ENCODE measurements around the gene IL13RA2.

The IL13RA2 gene, protein sequence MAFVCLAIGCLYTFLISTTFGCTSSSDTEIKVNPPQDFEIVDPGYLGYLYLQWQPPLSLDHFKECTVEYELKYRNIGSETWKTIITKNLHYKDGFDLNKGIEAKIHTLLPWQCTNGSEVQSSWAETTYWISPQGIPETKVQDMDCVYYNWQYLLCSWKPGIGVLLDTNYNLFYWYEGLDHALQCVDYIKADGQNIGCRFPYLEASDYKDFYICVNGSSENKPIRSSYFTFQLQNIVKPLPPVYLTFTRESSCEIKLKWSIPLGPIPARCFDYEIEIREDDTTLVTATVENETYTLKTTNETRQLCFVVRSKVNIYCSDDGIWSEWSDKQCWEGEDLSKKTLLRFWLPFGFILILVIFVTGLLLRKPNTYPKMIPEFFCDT

DNA sequence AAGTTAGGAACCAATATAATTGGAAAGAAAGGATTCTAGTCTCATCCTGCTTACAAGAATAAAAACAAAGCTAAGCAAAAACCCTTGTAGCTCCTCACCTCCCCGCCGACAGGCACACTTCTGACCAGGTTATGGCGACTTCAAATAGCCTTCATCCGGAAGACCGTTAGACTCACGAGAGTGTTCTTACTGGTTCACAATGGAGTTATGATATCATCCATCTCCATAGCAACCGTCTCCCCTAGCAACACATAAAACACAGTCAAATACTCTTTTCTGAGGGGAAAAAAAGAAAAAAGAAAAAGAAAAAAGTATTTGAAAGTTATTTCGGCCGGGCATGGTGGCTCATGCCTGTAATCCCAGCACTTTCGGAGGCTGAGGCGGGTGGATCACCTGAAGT, at the start of gene IL13RA2:
Gene IL13RA2, minus strand, starts transcription at position 162 of the 400 bp plus-strand sequence. CDS start 347 bp downstream, outside the sequence.
- Mint-ChIP-seq H3K36me3 (no peaks in the 10 kb centered on the region), H3K9me3 (peaks cover 14% of the 10 kb centered on the region), H3K4me1 (no peaks in the 10 kb centered on the region), H3K4me3 (no peak within 1 kb of the TSS), H3K27ac (no peak within 1 kb of the TSS)
- no peak for ATAC-seq
- DNase-seq (ENCODE audit: low spot score in 2 of 2) = no peak

DNA sequence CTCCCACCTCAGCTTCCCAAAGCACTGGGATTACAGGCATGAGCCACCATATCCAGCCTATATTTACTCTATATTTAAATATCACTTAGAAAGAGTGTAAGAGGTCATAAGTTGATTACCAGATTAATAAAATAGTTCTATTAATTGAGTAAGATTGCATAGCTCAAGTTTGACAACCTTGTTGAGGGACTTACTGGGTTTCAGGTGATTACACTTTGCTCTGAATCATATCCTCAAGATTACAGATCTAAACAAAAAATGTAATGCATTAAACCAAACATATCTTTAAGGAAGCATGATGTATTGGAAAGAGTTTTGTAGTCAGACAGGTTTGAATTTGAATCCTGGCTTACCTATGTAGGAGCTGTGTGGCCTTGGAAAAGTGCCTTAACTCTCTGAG, 47.9 kb upstream of the IL13RA2 start:
- Mint-ChIP-seq H3K36me3 (no peaks in the 10 kb centered on the region), H3K4me3 (no peak overlapping the region), H3K9me3 (peaks cover 9% of the 10 kb centered on the region), H3K27ac (no peak overlapping the region), H3K4me1 (no peaks in the 10 kb centered on the region)
- ATAC-seq = no peak
- no peak for DNase-seq (ENCODE audit: low spot score in 2 of 2)

GRCh38 chrX:115060013-115060412, 42.6 kb upstream of the IL13RA2 start:
- H3K9me3 Mint-ChIP-seq = peaks cover 6% of the 10 kb centered on the region
- H3K27ac Mint-ChIP-seq = no peak overlapping the region
- H3K4me1 Mint-ChIP-seq = no peaks in the 10 kb centered on the region
- ATAC-seq (no peak), DNase-seq (ENCODE audit: low spot score in 2 of 2) (no peak)
- H3K4me3 Mint-ChIP-seq = no peak overlapping the region
- H3K36me3 Mint-ChIP-seq = no peaks in the 10 kb centered on the region

- DNase-seq (ENCODE audit: low spot score in 2 of 2) (no peak), ATAC-seq (no peak)
- H3K4me1 Mint-ChIP-seq = no peaks in the 10 kb centered on the region
- H3K36me3 Mint-ChIP-seq = no peaks in the 10 kb centered on the region
- no peak overlapping the region for H3K4me3 Mint-ChIP-seq
- H3K9me3 Mint-ChIP-seq = peaks cover 6% of the 10 kb centered on the region
- H3K27ac Mint-ChIP-seq = no peak overlapping the region
Observed at GRCh38 chrX:115058276-115058675, 40.9 kb upstream of the IL13RA2 start.

- Mint-ChIP-seq H3K4me3 (no peak overlapping the region), H3K36me3 (no peaks in the 10 kb centered on the region)
Observed at GRCh38 chrX:115054876-115055275, 37.5 kb upstream of the IL13RA2 start.

GRCh38 chrX:115053223-115053622, 35.8 kb upstream of the IL13RA2 start:
- ATAC-seq (no peak), DNase-seq (ENCODE audit: low spot score in 2 of 2) (no peak)
- no peaks in the 10 kb centered on the region for H3K4me1 Mint-ChIP-seq
- H3K36me3 Mint-ChIP-seq = no peaks in the 10 kb centered on the region
- H3K4me3 Mint-ChIP-seq = no peak overlapping the region
- H3K9me3 Mint-ChIP-seq = peaks cover 7% of the 10 kb centered on the region
- H3K27ac Mint-ChIP-seq = no peak overlapping the region

More at GRCh38 chrX:115054876-115055275, 37.5 kb upstream of the IL13RA2 start:
- Mint-ChIP-seq H3K9me3 (peaks cover 7% of the 10 kb centered on the region), H3K27ac (no peak overlapping the region), H3K4me1 (no peaks in the 10 kb centered on the region)
- DNase-seq (ENCODE audit: low spot score in 2 of 2) (no peak), ATAC-seq (no peak)

GRCh38 chrX:115047715-115048114, 30.3 kb upstream of the IL13RA2 start:
- Mint-ChIP-seq H3K27ac (no peak overlapping the region), H3K36me3 (no peaks in the 10 kb centered on the region), H3K4me3 (no peak overlapping the region), H3K4me1 (no peaks in the 10 kb centered on the region), H3K9me3 (peaks cover 8% of the 10 kb centered on the region)
- ATAC-seq (no peak), DNase-seq (ENCODE audit: low spot score in 2 of 2) (no peak)

DNA sequence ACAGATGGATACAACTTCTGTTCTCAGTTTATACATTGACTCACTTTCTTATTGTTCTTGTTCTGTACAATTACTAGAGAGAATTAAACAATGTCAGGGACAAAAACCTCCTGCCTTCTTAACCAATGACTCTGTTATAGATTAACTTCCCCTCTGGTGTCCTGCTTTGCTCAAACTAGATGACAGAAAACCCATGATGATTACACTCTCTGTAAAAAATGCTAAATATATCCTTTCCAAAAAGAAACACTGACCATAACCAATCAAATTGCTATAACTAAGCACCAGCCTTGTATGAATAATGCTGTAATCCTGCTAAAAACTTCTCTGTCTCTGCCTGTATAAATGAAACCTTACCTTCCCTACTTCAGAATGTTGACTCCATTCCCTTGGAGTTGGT, 29.8 kb upstream of the IL13RA2 start:
- DNase-seq (ENCODE audit: low spot score in 2 of 2) = no peak
- no peak overlapping the region for H3K27ac Mint-ChIP-seq
- H3K9me3 Mint-ChIP-seq = peaks cover 8% of the 10 kb centered on the region
- H3K4me3 Mint-ChIP-seq = no peak overlapping the region
- no peaks in the 10 kb centered on the region for H3K36me3 Mint-ChIP-seq
- no peaks in the 10 kb centered on the region for H3K4me1 Mint-ChIP-seq
- no peak for ATAC-seq

GRCh38 chrX:115040417-115040816, 23.0 kb upstream of the IL13RA2 start:
- ATAC-seq (no peak), DNase-seq (ENCODE audit: low spot score in 2 of 2) (no peak)
- peaks cover 8% of the 10 kb centered on the region for H3K9me3 Mint-ChIP-seq
- H3K36me3 Mint-ChIP-seq = no peaks in the 10 kb centered on the region
- H3K27ac Mint-ChIP-seq = no peak overlapping the region
- H3K4me3 Mint-ChIP-seq = no peak overlapping the region
- H3K4me1 Mint-ChIP-seq = no peaks in the 10 kb centered on the region

GRCh38 chrX:115038406-115038805, 21.0 kb upstream of the IL13RA2 start:
- DNase-seq (ENCODE audit: low spot score in 2 of 2) (no peak), ATAC-seq (no peak)
- Mint-ChIP-seq H3K36me3 (no peaks in the 10 kb centered on the region), H3K4me3 (no peak overlapping the region), H3K4me1 (no peaks in the 10 kb centered on the region), H3K27ac (no peak overlapping the region), H3K9me3 (peaks cover 8% of the 10 kb centered on the region)

DNA sequence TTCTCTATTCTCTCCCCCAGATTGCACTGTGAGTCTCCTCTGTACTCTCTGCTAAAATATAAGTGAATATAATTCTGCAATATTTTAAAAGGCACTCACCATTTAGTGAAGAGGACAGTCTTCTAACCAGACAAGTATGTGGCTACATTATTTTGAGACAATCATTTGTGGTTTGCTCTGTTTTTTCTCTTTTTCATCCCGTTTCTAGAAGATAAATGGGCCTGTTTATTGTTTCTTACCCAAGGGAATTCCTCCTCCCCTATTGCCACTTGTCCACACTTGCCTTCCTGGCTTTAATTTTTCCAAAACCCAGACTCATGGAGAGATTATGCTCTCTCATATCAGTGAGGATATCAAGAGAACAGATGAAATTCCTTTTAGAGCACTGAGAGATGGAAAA, 18.6 kb upstream of the IL13RA2 start:
- ATAC-seq (no peak), DNase-seq (ENCODE audit: low spot score in 2 of 2) (no peak)
- H3K9me3 Mint-ChIP-seq = peaks cover 8% of the 10 kb centered on the region
- H3K4me3 Mint-ChIP-seq = no peak overlapping the region
- no peak overlapping the region for H3K27ac Mint-ChIP-seq
- no peaks in the 10 kb centered on the region for H3K4me1 Mint-ChIP-seq
- no peaks in the 10 kb centered on the region for H3K36me3 Mint-ChIP-seq

DNA sequence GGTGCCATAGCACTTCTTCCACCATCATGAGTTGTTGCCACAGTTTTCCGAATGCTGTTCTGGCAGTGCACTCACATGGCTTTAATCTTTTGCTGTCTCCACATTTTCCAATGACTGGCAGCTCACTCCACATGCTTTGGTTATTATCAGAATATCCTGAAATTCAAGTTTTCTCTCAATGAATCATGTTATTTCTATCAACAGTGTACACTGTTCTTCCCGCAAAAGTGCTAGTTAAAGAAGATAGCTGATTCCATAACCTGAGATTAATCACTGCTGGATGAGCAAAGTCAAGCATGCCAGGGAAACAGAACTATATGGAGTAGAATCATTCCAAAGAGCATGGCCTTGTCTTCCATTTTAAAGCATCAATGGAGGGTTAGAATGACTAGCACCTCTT, 14.6 kb upstream of the IL13RA2 start:
- H3K27ac Mint-ChIP-seq = no peak overlapping the region
- no peak overlapping the region for H3K4me3 Mint-ChIP-seq
- peaks cover 2% of the 10 kb centered on the region for H3K9me3 Mint-ChIP-seq
- H3K36me3 Mint-ChIP-seq = no peaks in the 10 kb centered on the region
- no peaks in the 10 kb centered on the region for H3K4me1 Mint-ChIP-seq
- DNase-seq (ENCODE audit: low spot score in 2 of 2) = no peak
- ATAC-seq = no peak

GRCh38 chrX:115030625-115031024, 13.2 kb upstream of the IL13RA2 start:
- Mint-ChIP-seq H3K27ac (no peak overlapping the region), H3K36me3 (no peaks in the 10 kb centered on the region), H3K9me3 (peaks cover 6% of the 10 kb centered on the region), H3K4me1 (no peaks in the 10 kb centered on the region), H3K4me3 (no peak overlapping the region)
- DNase-seq (ENCODE audit: low spot score in 2 of 2) = no peak
- ATAC-seq = no peak

GRCh38 chrX:115029869-115030570, 12.6 kb upstream of the IL13RA2 start:
- no peak overlapping the region for H3K4me3 Mint-ChIP-seq
- no peak for DNase-seq (ENCODE audit: low spot score in 2 of 2)
- H3K27ac Mint-ChIP-seq = no peak overlapping the region
- H3K36me3 Mint-ChIP-seq = no peaks in the 10 kb centered on the region
- ATAC-seq = no peak
- H3K9me3 Mint-ChIP-seq = peaks cover 6% of the 10 kb centered on the region
- no peaks in the 10 kb centered on the region for H3K4me1 Mint-ChIP-seq

GRCh38 chrX:115029440-115029839, 12.0 kb upstream of the IL13RA2 start:
- Mint-ChIP-seq H3K27ac (no peak overlapping the region), H3K36me3 (no peaks in the 10 kb centered on the region), H3K4me3 (no peak overlapping the region), H3K9me3 (peaks cover 6% of the 10 kb centered on the region), H3K4me1 (no peaks in the 10 kb centered on the region)
- DNase-seq (ENCODE audit: low spot score in 2 of 2) (no peak), ATAC-seq (no peak)

DNA sequence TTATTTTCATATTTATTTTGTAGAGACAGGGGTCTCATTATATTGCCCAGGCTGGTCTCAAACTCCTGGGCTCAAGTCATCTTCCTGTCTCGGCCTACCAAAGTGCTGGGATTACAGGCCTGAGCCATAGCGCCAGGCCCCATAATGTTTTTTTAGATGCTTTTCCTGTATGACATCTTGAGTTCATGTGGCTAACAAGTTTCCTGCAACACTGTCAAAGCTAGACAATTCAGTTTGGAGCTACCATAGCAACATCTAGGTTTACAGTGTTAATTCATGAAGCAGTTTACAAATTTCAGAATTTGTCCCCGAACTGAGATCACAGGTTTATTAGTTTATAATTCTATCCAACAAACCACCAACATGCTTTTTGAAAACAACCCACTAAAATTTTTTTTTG, 6.4 kb upstream of the IL13RA2 start:
- Mint-ChIP-seq H3K36me3 (no peaks in the 10 kb centered on the region), H3K27ac (no peak overlapping the region), H3K9me3 (peaks cover 7% of the 10 kb centered on the region), H3K4me1 (no peaks in the 10 kb centered on the region), H3K4me3 (no peak overlapping the region)
- ATAC-seq (no peak), DNase-seq (ENCODE audit: low spot score in 2 of 2) (no peak)

Data from stimulated activated effector memory CD8-positive, alpha-beta T cell treated with anti-CD3 and anti-CD28 coated beads, Interleukin-12 subunit alpha, Interleukin-12 subunit beta, amount 100 ng/mL, for 72 hours (primary cell).